ENCODE data around the gene POLD4. TPM values are rescaled to one million over a fixed set of nuclear protein-coding genes. Genes with fewer than 3 reads are reported as not detected.

POLD4 gene
- total RNA-seq, 1 experiment from 2014 or later: 44.2 TPM

- H3K4me3 ChIP-seq (replicated peaks in 1 of 2; ENCODE audit: low read depth in 1 of 2, low read length in 2 of 2): peak within 1 kb of the TSS; percentile 82 to 90
- peak; percentile 53 for DNase-seq (ENCODE audit: low read depth, low spot score)
- H3K36me3 ChIP-seq (ENCODE audit: control insufficient read depth in 1 of 2, insufficient read depth in 2 of 2, low read length in 2 of 2): peaks cover 13 to 26% of the 10 kb centered on the region in 2 experiments; a peak in 3 of 4 replicates
- no peak within 1 kb of the TSS for H2AFZ ChIP-seq (ENCODE audit: low read depth, low read length, poor library complexity, severe bottlenecking)
- intact Hi-C loops (cut with micrococcal nuclease): loop anchor here (1.0 to 2.0 kb wide), 3 partner anchors 44 to 106 kb away; partner anchors contain the start of gene TMEM134
- H3K27ac ChIP-seq (ENCODE audit: low read depth, low read length): peak within 1 kb of the TSS; percentile 99
- H3K4me1 ChIP-seq (ENCODE audit: control insufficient read depth in 1 of 2, insufficient read depth in 2 of 2, low read length in 2 of 2): peaks cover 9 to 18% of the 10 kb centered on the region in 2 experiments
- no peaks in the 10 kb centered on the region for H3K9me2 ChIP-seq (ENCODE audit: insufficient read depth)
- ATAC-seq: peak; percentile 90
- peak within 1 kb of the TSS; percentile 96 for H3K9ac ChIP-seq (ENCODE audit: low read length)
- H3K27me3 ChIP-seq (ENCODE audit: insufficient read depth, low read length): no peaks in the 10 kb centered on the region
- ChIA-PET CTCF (interaction anchor here (0.6 to 2.1 kb wide), 25 partner anchors 10 to 552 kb away, joined by 3 to 17 read pairs (median 5); partner anchors contain the start of genes AIP, NUDT8, PITPNM1 and POLD4), POLR2A (interaction anchor here (0.5 to 1.8 kb wide), 9 partner anchors 10 to 84 kb away, joined by 3 to 8 read pairs (median 4); partner anchors contain the start of genes POLD4 and RAD9A), RAD21 (ENCODE audit: low non-redundant PET in 1 of 2, low total read pairs in 2 of 2, uncharacterized antibody in 2 of 2, unreplicated experiment in 2 of 2) (interaction anchor here (0.8 to 1.7 kb wide), 5 partner anchors 12 to 81 kb away, joined by 4 to 6 read pairs (median 4); partner anchors contain the start of genes AIP (in 1 of the 2) and TMEM134 (in 1 of the 2))
- peaks cover 24% of the 10 kb centered on the region for H3K79me2 ChIP-seq (ENCODE audit: insufficient read depth, low read length)
- no peaks in the 10 kb centered on the region for H3K9me3 ChIP-seq (ENCODE audit: control insufficient read depth in 1 of 2, insufficient read depth in 1 of 2, low read depth in 1 of 2, low read length in 2 of 2)
- BruUV-seq (replicated peaks): no TSS peak
- H3K4me2 ChIP-seq (ENCODE audit: low read length): peak within 1 kb of the TSS; percentile 96
- TF ChIP-seq MAX (IDR thresholded peaks at IDR 0.05): no peak
- no peak for TF ChIP-seq SRF (IDR thresholded peaks at IDR 0.05; ENCODE audit: low read depth)
- TF ChIP-seq ZNF274 (IDR thresholded peaks at IDR 0.05; ENCODE audit: low read depth, low read length): no peak
- peak; percentile 34 for TF ChIP-seq YY1 (IDR thresholded peaks at IDR 0.05; ENCODE audit: extremely low read depth, insufficient replicate concordance, low read depth, low read length)
- no peak for TF ChIP-seq REST (IDR thresholded peaks at IDR 0.05; ENCODE audit: low read depth)
- TF ChIP-seq CTCF (IDR thresholded peaks at IDR 0.05 in 2 of 3, conservative IDR thresholded peaks at IDR 0.05 in 1 of 3; ENCODE audit: borderline replicate concordance in 1 of 3, insufficient read depth in 1 of 3, low read depth in 2 of 3, low read length in 2 of 3): peak in 1 of 3 experiments; percentile 33; a peak in 3 of 6 replicates
- peak; percentile 42; the same call in 1 of the 2 replicates for TF ChIP-seq ZFX (IDR thresholded peaks at IDR 0.05)
- no peak; the same call in 1 of the 2 replicates for TF ChIP-seq EGR1 (IDR thresholded peaks at IDR 0.05; ENCODE audit: low read depth)
- TF ChIP-seq RAD21 (IDR thresholded peaks at IDR 0.05; ENCODE audit: low read depth): peak; percentile 48
- no peak for TF ChIP-seq JUND (IDR thresholded peaks at IDR 0.05)
- peak; percentile 90 for TF ChIP-seq POLR2AphosphoS5 (IDR thresholded peaks at IDR 0.05; ENCODE audit: low read depth, low read length)
- peak; percentile 24 for TF ChIP-seq POLR2A (IDR thresholded peaks at IDR 0.05; ENCODE audit: borderline replicate concordance, extremely low read depth, insufficient read depth, insufficient read length)
- TF ChIP-seq ELF1 (IDR thresholded peaks at IDR 0.05; ENCODE audit: borderline replicate concordance, low read depth): no peak
- no peaks in the 10 kb centered on the region for H4K20me1 ChIP-seq (ENCODE audit: insufficient read depth)
Observed at GRCh38 chr11:67401495-67402191, 48.3 kb upstream of the POLD4 start, which contains the start of gene PPP1CA. PPP1CA (minus strand) TSS chr11:67401858; CDS start chr11:67401782, 76 bp downstream.
